Naive thymus-derived CD4-positive, alpha-beta T cell (primary cell): ENCODE data around the gene DAPK3. TPM values are rescaled to one million over a fixed set of nuclear protein-coding genes. Genes with fewer than 3 reads are reported as not detected.
"Not testable (repeated sequence)": the region's sequence is repeated elsewhere in the genome, so short reads cannot be mapped to it uniquely, and the experiment has no call there.

Experiments
- ATAC-seq: fragments of 150-1000 bp; cut with Tn5 transposase; 2 replicates; pipeline ENCODE4 v1.10.0; 2021; ENCODE audit warnings: mild to moderate bottlenecking, moderate library complexity
- CTCF ChIA-PET: fragments of 350-600 bp; sonication (Branson Sonifier 250); formaldehyde crosslinking; loops from one replicate; lab custom pipeline; 2021; ENCODE audit warnings: antibody characterized with exemption; lab: Charles Lee
- POLR2A ChIA-PET: fragments of 350-600 bp; sonication (Branson Sonifier 250); formaldehyde crosslinking; loops from one replicate; lab custom pipeline; 2021; ENCODE audit warnings: antibody characterized with exemption, inconsistent platforms; lab: Charles Lee
- DNase-seq, 9 donors: peaks; one replicate each; pipeline versions ENCODE4 v3.0.0 to v3.0.0-alpha.2; 2020 to 2022; ENCODE audit warnings: mixed read lengths in 1 of 9
- H3K27ac ChIP-seq: one replicate; pipeline ENCODE4 v1.7.0; 2013; ENCODE audit warnings: mild to moderate bottlenecking, low read depth, low read length, moderate library complexity
- H3K27me3 ChIP-seq, 2 donors: one replicate each; pipeline ENCODE4 v1.7.0; 2013; ENCODE audit warnings: low read length in 2 of 2, mild to moderate bottlenecking in 2 of 2, moderate library complexity in 2 of 2; ENCODE audit not compliant: control insufficient read depth in 2 of 2, insufficient read depth in 2 of 2
- H3K36me3 ChIP-seq, 3 experiments: 1 replicate in 2 of 3; 2 replicates in 1 of 3; pipeline ENCODE4 v1.7.0; 2013; ENCODE audit warnings: low read length in 3 of 3, mild to moderate bottlenecking in 3 of 3, moderate library complexity in 1 of 3; ENCODE audit not compliant: insufficient read depth in 3 of 3, control insufficient read depth in 2 of 3
- H3K4me1 ChIP-seq, 2 donors: one replicate each; pipeline ENCODE4 v1.7.0; 2013; ENCODE audit warnings: low read length in 2 of 2, mild to moderate bottlenecking in 2 of 2, moderate library complexity in 1 of 2; ENCODE audit not compliant: control insufficient read depth in 2 of 2, insufficient read depth in 2 of 2
- H3K4me3 ChIP-seq: 2 replicates; pipeline ENCODE4 v1.7.0; 2013; ENCODE audit warnings: mild to moderate bottlenecking, low read length
- H3K9me3 ChIP-seq, 3 experiments: 1 replicate in 2 of 3; 2 replicates in 1 of 3; pipeline ENCODE4 v1.7.0; 2013; ENCODE audit warnings: low read length in 3 of 3; ENCODE audit not compliant: control insufficient read depth in 2 of 3
- H3K27ac Mint-ChIP-seq, 9 donors: one replicate each; pipeline ENCODE4 v1.8.0; 2020 to 2022; ENCODE audit warnings: mixed read lengths in 9 of 9, mild to moderate bottlenecking in 8 of 9, moderate library complexity in 5 of 9, inconsistent platforms in 2 of 9
- H3K27me3 Mint-ChIP-seq, 5 donors: one replicate each; pipeline ENCODE4 v1.8.0; 2021 to 2022; ENCODE audit warnings: mixed read lengths in 5 of 5, mild to moderate bottlenecking in 1 of 5
- H3K36me3 Mint-ChIP-seq, 5 donors: one replicate each; pipeline ENCODE4 v1.8.0; 2020 to 2022; ENCODE audit warnings: mixed read lengths in 5 of 5, mild to moderate bottlenecking in 3 of 5, inconsistent platforms in 1 of 5
- H3K4me1 Mint-ChIP-seq, 7 donors: one replicate each; pipeline ENCODE4 v1.8.0; 2020 to 2022; ENCODE audit warnings: mixed read lengths in 7 of 7, mild to moderate bottlenecking in 3 of 7, inconsistent platforms in 1 of 7
- H3K4me3 Mint-ChIP-seq, 10 donors: one replicate each; pipeline ENCODE4 v1.8.0; 2020 to 2022; ENCODE audit warnings: mild to moderate bottlenecking in 10 of 10, mixed read lengths in 10 of 10, moderate library complexity in 6 of 10, inconsistent platforms in 2 of 10
- H3K9me3 Mint-ChIP-seq, 11 donors: one replicate each; pipeline ENCODE4 v1.8.0; 2020 to 2022; ENCODE audit warnings: mixed read lengths in 11 of 11, mild to moderate bottlenecking in 4 of 11, inconsistent platforms in 1 of 11, moderate library complexity in 1 of 11
- intact Hi-C, 2 donors: fragments of 100-400 bp; cut with micrococcal nuclease; formaldehyde crosslinking; loops; one replicate each; pipeline ENCODE4 v1.15.1; 2023
- polyA plus RNA-seq, 2 donors: library from polyadenylated mRNA; unstranded; fragments of 300-500 nt; fragmentation: Illumina TruSeq; gene quantifications; one replicate each; pipeline ENCODE4 v1.2.3, GENCODE V29; 2021
- total RNA-seq, 6 experiments: library from RNA in 5 of 6; stranded (reverse) in 5 of 6; gene quantifications; 1 replicate in 5 of 6; 2 replicates in 1 of 6; pipeline ENCODE4 v1.2.3 and lab custom pipeline; 2021 to 2026

Gene DAPK3
- total and polyA plus RNA-seq, 7 experiments from 2014 or later, result 18.2 to 40.3 (median 33.9) TPM

DNA sequence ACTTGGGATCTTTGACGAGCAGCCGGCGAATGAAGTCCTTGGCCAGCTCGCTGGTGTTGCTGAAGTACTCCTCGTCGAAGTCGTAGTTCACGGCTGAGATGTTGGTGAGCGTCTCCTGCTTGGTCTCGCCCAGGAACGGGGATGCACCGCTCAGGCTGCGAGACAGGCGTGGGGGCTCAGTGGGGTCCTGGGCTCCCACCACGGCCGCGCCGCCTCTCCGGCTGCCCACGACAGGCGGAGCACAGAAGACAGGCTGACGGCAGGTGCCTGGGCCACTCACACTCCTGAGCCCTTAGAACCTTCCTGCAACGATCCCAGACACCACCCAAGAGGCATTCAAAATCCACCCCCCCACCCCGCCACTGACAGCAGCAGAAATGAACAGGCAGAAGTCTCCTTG lies 9.9 kb downstream of the DAPK3 start:
- H3K36me3 Mint-ChIP-seq, result peaks cover 0 to 17% (median 0%) of the 10 kb centered on the region in 5 donors

DNA sequence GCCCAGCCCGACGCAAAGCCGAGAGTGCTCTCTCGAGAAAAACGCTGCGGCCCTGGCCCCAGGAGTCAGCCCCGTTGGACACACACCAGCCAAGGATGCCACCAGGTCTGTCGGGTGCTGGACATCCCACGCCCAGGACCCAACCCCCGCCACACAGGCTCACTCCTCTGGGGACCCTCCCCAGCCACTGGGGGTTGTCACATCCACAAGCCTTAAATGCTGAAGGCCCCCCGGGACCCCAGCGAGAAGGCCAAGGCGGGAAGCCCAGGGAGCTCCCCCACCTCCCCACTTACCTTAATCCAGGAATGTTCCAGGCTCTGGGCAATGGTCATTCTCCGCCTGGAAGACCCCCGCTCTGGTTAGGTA lies 11.2 kb downstream of the DAPK3 start:
- Histone ChIP-seq H3K36me3 (peaks cover 0 to 75% (median 4%) of the 10 kb centered on the region in 3 experiments), H3K27me3 (no peaks in the 10 kb centered on the region), H3K4me1 (no peaks in the 10 kb centered on the region), H3K9me3 (no peaks in the 10 kb centered on the region), H3K27ac (no peak overlapping the region), H3K4me3 (no peak overlapping the region)
- intact Hi-C loops, result no loop called here
- Mint-ChIP-seq H3K4me3 (no peak overlapping the region), H3K27me3 (no peaks in the 10 kb centered on the region), H3K4me1 (no peaks in the 10 kb centered on the region), H3K9me3 (no peaks in the 10 kb centered on the region), H3K27ac (no peak overlapping the region), H3K36me3 (peaks cover 0 to 17% (median 0%) of the 10 kb centered on the region in 5 donors)
- ChIA-PET POLR2A (no interaction called here), CTCF (no interaction called here)
- DNase-seq (no peak), ATAC-seq (no peak)

More for the DNA sequence above, 9.9 kb downstream of the DAPK3 start:
- H3K27ac Mint-ChIP-seq, result no peak overlapping the region
- ChIA-PET POLR2A (interaction anchor here (0.7 kb wide), 1 partner anchor 244 kb away, joined by 8 read pairs; no protein-coding TSS in a partner anchor), CTCF (interaction anchor here (0.7 kb wide), 1 partner anchor 562 kb away, joined by 3 read pairs; no protein-coding TSS in a partner anchor)
- intact Hi-C loops, result no loop called here
- no peak for DNase-seq
- no peak for ATAC-seq
- Histone ChIP-seq H3K4me3 (no peak overlapping the region), H3K36me3 (peaks cover 0 to 86% (median 4%) of the 10 kb centered on the region in 3 experiments), H3K27me3 (no peaks in the 10 kb centered on the region), H3K9me3 (no peaks in the 10 kb centered on the region), H3K27ac (no peak overlapping the region), H3K4me1 (no peaks in the 10 kb centered on the region)
- no peaks in the 10 kb centered on the region for H3K9me3 Mint-ChIP-seq
- H3K27me3 Mint-ChIP-seq, result no peaks in the 10 kb centered on the region
- peaks cover 0 to 2% (median 0%) of the 10 kb centered on the region in 7 donors for H3K4me1 Mint-ChIP-seq
- no peak overlapping the region for H3K4me3 Mint-ChIP-seq

DNA sequence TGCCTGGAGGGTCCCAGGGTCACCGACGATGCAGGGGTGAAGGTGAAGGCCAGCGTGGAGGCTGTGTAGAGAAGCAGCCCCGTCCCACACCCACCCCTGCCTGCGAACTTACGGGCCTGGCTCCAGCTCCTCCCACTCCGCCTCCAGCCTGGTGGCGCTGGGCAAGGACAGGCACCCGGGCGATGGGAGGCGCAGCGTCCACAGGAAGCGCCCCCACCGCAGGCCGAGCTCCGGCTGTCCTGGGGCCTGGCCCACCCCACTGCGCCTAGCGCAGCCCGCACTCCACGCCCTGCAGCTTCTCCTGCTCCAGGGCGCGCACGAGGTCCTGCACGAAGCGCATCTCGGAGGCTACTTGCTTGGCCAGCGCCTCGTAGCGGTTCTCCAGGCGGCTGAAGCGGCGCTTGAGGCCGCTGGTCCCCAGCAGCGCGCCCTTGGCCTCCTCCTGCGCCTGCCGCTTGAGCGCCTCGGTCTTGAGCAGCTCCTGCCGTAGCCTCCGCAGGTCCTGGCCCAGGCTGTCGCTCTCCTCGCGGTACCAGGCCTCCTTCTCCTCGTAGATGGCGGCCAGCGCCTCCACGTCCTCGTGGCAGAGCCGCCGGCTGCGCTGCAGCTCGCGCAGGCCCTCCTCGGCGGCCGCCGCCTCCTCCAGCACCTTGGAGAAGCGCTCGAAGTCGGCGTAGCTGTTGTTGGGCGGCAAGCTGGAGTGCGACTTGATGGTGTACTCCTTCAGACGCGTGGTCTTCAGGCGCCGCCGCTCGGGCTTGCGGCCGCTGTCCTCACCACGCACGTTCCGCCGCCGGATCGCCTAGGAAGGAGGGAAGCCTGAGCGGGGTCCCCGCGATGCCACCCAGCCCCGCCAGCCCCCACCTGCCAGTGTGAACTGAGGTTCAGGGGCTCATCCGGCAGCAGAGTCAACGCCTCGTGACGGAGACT lies 11.8 kb downstream of the DAPK3 start:
- Mint-ChIP-seq H3K27me3 (no peaks in the 10 kb centered on the region), H3K9me3 (no peaks in the 10 kb centered on the region), H3K4me3 (no peak overlapping the region), H3K36me3 (peaks cover 0 to 17% (median 0%) of the 10 kb centered on the region in 5 donors), H3K4me1 (no peaks in the 10 kb centered on the region), H3K27ac (no peak overlapping the region)
- H3K4me1 ChIP-seq, result no peaks in the 10 kb centered on the region
- no peaks in the 10 kb centered on the region for H3K9me3 ChIP-seq
- ATAC-seq, result no peak
- no peak overlapping the region for H3K4me3 ChIP-seq
- no peak for DNase-seq
- intact Hi-C loops, result no loop called here
- H3K27ac ChIP-seq, result no peak overlapping the region
- POLR2A ChIA-PET, result no interaction called here
- H3K27me3 ChIP-seq, result no peaks in the 10 kb centered on the region
- H3K36me3 ChIP-seq, result peaks cover 0 to 69% (median 4%) of the 10 kb centered on the region in 3 experiments
- CTCF ChIA-PET, result no interaction called here

DNA sequence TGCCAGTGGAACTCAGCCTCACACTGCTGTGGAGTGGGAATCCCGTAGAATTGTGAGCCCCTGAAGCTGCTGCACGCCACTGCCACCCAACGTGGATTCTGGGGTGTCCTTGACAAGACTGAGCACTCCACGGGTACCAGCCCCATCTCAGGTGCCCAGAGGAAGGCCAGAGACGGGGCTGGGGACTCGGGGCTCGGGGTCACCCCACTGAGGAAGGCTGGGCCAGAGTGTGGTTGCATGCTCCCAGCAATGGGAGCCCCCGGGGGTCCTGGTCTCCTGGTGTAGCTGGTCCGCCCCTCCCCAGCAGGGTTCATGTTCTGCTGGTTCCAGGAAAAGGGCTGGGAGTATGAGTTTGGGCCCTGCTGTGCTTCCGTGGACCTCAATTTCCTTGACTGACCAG lies 15.2 kb downstream of the DAPK3 start:
- Mint-ChIP-seq H3K9me3 (no peaks in the 10 kb centered on the region), H3K4me1 (peaks cover 0 to 8% (median 6%) of the 10 kb centered on the region in 7 donors), H3K4me3 (no peak overlapping the region), H3K27me3 (peaks cover 0 to 3% (median 0%) of the 10 kb centered on the region in 5 donors), H3K27ac (no peak overlapping the region), H3K36me3 (peaks cover 0 to 5% (median 0%) of the 10 kb centered on the region in 5 donors)
- Histone ChIP-seq H3K4me3 (no peak overlapping the region), H3K27me3 (no peaks in the 10 kb centered on the region), H3K36me3 (peaks cover 0 to 38% (median 0%) of the 10 kb centered on the region in 3 experiments), H3K27ac (no peak overlapping the region), H3K4me1 (no peaks in the 10 kb centered on the region), H3K9me3 (no peaks in the 10 kb centered on the region)
- DNase-seq (no peak), ATAC-seq (no peak)
- CTCF ChIA-PET, result no interaction called here
- POLR2A ChIA-PET, result no interaction called here
- intact Hi-C loops, result no loop called here

DNA sequence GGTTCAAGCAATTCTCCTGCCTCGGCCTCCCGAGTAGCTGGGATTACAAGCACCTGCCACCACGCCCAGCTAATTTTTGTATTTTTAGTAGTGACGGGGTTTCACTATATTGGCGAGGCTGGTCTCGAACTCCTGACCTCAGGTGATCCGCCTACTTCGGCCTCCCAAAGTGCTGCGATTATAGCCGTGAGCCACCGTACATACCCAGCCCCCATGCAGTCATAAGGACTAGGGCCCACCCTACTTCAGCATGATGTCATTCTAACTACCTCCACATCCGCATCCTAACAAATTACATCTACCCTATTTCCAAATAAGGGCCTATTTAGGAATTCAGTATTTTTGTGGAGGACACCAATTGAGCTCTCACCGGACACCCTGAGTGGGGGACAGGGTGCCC lies 15.6 kb downstream of the DAPK3 start:
- H3K9me3 Mint-ChIP-seq, H3K27ac ChIP-seq, H3K4me3 ChIP-seq, H3K27me3 Mint-ChIP-seq, H3K4me1 ChIP-seq, H3K27ac Mint-ChIP-seq, H3K9me3 ChIP-seq, CTCF ChIA-PET, H3K36me3 Mint-ChIP-seq, intact Hi-C loops, POLR2A ChIA-PET, H3K4me3 Mint-ChIP-seq, DNase-seq, ATAC-seq, H3K27me3 ChIP-seq, H3K4me1 Mint-ChIP-seq: not testable (repeated sequence)
- peaks cover 0 to 34% (median 0%) of the 10 kb centered on the region in 3 experiments for H3K36me3 ChIP-seq

DNA sequence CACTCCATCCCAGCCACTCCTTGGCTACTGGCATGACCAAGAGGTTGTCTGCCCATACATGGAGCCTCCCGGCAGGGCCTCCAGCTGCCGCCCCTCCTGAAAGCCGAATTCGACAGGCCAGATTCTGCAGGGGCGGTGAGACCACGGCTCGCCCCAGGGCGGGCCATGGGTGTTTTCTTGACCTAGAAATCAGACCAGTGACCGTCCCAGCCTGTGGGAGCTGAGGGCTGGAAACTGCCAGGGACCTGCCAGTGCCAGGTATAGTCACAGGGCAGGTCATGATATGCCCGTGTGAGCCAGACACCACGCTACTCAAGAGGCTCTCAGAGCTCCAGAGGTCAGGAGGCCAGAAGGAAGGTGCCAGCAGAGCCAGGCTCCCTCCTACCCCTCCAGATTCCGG lies 16.8 kb downstream of the DAPK3 start:
- H3K4me1 Mint-ChIP-seq, result peaks cover 0 to 8% (median 6%) of the 10 kb centered on the region in 7 donors
- intact Hi-C loops, result no loop called here
- Histone ChIP-seq H3K9me3 (no peaks in the 10 kb centered on the region), H3K27ac (no peak overlapping the region), H3K27me3 (no peaks in the 10 kb centered on the region), H3K4me1 (no peaks in the 10 kb centered on the region), H3K36me3 (peaks cover 0 to 22% (median 0%) of the 10 kb centered on the region in 3 experiments), H3K4me3 (no peak overlapping the region)
- POLR2A ChIA-PET, result no interaction called here
- no peak overlapping the region for H3K27ac Mint-ChIP-seq
- peaks cover 0 to 5% (median 0%) of the 10 kb centered on the region in 5 donors for H3K36me3 Mint-ChIP-seq
- H3K9me3 Mint-ChIP-seq, result no peaks in the 10 kb centered on the region
- ATAC-seq (no peak), DNase-seq (no peak)
- CTCF ChIA-PET, result no interaction called here
- no peak overlapping the region for H3K4me3 Mint-ChIP-seq
- peaks cover 0 to 3% (median 0%) of the 10 kb centered on the region in 5 donors for H3K27me3 Mint-ChIP-seq
